Effector CD4-positive, alpha-beta T cell (primary cell): ENCODE data around the gene MED22.
A peak's percentile ranks its signal among the peaks of the same experiment; 100 is the strongest.
"Not testable (repeated sequence)": the region's sequence is repeated elsewhere in the genome, so short reads cannot be mapped to it uniquely, and the experiment has no call there.

Source experiments
- DNase-seq: peaks from one replicate; pipeline ENCODE4 v3.0.0-alpha.2; 2020
- total RNA-seq: gene quantifications from one replicate; lab custom pipeline; 2026; lab: John Stamatoyannopoulos, UW

Gene MED22
- 42.6 reads per million, percentile 65 among the genes with 10 or more reads in this experiment for total RNA-seq

DNA sequence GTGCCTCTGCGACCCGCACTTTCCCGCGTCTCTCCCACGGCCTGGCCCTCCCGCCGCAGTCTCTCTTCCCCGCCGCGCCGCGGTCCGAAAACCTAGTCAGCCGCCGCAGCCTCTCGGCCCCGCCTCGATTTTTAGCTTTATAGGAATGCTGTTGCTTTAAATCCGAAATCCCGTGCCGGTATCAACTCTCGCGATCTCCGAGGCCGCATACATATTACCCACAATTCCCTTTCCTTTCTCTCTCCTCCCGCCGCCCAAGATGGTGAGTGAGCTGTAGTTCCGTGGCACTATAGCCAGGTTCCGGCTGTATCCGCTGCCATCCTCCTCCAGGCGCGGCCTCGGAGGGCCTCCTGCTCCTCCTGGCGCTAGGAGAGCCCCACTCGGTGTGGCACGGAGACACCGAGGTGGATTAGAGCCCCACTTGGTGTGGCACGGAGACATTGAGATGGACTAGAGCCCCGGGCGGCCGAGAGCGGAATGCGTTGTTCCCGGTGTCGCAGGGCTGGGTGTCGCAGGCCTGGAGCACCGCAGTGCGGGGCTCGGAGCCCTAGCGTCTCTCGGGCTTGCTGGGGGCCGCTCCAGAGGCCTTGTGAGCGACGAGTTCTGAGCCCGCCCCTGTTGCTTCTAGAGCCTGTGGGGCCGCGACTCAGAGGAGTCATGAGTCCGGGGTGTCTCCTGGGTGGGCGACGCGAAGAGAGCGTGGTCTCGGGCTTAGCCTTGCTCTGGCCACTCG, at the start of gene MED22, which contains the start of gene RPL7A:
Gene MED22 (minus strand): TSS at position 147 of the 733 bp plus-strand sequence. CDS start 1,469 bp downstream, outside the sequence.
Gene RPL7A (plus strand): TSS at position 234 of the 733 bp plus-strand sequence. CDS start 26 bp downstream, at position 260.
- DNase-seq = peak; percentile 88

GRCh38 chr9:133397370-133397769, 49.4 kb upstream of the MED22 start:
- no peak for DNase-seq

DNA sequence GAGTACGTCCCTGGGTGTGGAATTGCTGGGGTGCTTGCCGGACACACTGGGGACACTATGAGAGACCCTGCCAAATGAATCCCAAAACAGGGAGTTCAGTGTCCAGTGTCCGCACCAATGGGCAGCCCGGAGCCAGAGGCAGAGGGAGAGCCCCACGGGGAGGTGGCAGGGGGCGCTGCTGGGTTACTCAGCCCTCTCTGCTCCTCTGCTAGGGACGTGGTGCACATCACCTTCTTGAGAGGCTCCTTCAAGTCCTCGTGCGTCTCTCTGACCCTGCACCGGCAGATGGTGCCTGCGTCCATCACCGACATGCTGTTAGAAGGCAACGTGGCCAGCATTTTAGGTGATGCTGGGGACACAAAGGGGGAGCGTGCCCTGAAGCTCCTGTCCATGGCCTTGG, 49.0 kb upstream of the MED22 start:
- DNase-seq = no peak

- DNase-seq = no peak
Observed at GRCh38 chr9:133394687-133395271, 46.8 kb upstream of the MED22 start.

DNA sequence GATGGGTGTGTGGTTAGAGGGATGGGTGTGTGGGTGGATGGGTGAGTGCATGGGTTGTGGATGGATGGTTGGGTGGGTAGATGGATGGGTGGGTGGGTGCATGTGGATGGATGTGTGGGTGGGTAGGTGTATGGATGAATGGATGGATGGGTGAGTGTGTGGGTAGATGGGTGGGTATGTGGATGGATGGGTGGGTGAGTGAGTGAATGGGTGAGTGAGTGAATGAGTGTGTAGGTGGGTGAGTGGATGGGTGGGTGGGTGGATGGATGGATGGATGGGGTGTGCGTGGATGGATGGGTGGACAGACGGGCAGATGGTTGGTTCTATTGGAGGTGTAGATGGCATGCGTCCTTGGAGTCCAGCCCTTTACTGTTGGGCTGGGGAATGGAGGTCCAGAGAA, 45.5 kb upstream of the MED22 start:
- no peak for DNase-seq

DNA sequence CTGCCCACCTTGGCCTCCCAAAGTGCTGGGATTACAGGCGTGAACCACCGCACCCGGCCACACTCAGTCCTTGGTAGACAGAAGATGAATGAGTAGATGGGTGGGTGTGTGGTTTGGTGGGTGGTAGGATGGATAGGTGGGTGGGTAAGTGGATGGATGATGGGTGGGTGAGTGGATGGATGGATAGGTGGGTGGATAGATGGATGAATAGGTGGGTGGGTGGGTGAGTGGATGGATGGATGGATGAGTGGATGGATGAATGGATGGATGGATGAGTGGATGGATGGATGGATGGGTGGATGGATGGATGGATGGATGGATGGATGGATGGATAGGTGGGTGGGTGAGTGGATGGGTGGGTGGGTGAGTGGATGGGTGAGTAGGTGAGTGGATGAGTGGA, 44.4 kb upstream of the MED22 start:
- not testable (repeated sequence) for DNase-seq

DNA sequence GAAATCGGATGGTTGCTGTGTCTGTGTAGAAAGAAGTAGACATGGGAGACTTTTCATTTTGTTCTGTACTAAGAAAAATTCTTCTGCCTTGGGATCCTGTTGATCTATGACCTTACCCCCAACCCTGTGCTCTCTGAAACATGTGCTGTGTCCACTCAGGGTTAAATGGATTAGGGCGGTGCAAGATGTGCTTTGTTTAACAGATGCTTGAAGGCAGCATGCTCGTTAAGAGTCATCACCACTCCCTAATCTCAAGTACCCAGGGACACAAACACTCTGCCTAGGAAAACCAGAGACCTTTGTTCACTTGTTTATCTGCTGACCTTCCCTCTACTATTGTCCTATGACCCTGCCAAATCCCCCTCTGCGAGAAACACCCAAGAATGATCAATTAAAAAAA, 43.5 kb upstream of the MED22 start:
- not testable (repeated sequence) for DNase-seq

DNA sequence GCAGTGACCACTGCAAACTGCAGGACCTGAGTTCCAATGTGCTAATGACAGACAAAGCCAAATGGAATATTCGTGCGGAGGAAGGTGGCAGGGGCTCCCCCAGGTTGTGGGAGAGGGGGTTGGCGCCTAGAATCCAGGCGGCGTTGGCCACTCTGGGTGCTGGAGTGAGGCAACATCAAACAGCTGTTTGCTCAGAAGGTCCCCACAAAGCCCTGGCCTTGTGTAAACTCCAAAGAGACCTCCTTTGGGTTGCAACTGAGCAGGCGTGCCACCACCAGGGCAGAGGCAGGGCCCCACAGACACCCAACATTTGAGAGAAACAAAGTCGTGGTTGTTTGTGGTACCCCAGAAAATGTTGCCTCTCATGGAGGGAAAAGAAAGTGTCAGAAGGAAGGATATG, 42.8 kb upstream of the MED22 start:
- no peak for DNase-seq

DNA sequence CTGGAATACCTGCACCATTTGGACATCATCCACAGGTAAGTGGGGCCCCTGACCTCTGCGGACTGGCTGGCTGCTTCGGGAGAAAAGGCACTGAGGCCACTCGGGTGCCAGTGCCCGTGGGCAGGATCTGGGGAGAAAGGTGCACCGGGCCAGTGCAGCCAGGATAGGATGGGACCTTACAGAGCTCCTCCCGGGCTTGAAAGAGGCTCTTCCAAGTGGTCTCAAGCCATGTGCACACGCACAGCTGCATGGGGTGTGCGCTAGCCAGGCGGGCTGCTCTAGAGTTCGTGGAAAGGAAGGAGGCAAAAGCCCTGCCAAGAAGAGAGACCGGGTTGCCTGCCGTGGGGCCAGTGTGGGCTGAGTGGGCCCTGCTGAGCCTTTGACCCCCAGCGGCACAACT, 41.6 kb upstream of the MED22 start:
- no peak for DNase-seq

GRCh38 chr9:133389025-133389557, 41.2 kb upstream of the MED22 start:
- DNase-seq = no peak

DNA sequence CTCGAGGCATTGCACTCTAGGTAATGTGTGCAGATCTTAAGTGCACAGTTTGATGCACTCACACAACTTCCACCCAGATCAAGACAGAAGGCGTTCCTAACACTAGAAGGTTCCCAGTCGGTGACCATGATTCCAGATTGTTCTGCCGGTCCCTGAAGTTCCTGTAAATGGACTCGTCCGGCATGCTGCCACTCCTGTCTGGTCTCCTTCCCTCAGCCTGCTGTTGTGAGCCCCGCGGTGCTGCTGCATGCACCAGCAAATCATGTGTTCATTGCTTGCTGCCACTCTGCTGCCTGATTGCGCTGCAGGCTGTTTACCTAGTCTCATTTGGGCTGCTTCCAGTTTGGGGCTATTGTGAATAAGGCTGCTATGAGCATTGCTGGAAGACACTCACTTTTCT, 39.7 kb upstream of the MED22 start:
- DNase-seq = no peak

DNA sequence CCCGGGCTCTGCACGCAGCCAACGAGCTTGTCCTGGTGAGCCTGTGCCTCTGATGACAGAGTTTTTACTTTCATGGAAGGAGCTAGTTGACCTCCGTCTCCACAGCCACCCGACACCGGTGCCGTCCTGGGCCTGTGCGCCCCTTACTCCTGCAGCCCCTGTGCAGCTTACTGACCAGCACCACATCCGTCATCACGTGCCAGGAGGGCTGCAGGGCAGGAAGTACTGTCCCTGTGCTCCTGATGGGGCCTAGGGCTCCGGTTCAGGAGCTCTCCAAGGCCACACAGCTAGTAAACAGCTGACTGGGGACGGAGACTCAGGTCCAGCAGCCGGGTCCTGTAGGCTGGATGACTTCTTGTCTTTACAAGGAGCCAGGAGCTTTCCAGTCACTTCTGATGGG, 38.4 kb upstream of the MED22 start:
- no peak for DNase-seq

- DNase-seq = no peak
Observed at GRCh38 chr9:133385452-133385851, 37.5 kb upstream of the MED22 start.

- no peak for DNase-seq
Observed at GRCh38 chr9:133384736-133385321, 36.9 kb upstream of the MED22 start.

GRCh38 chr9:133383438-133383837, 35.5 kb upstream of the MED22 start:
- no peak for DNase-seq

DNA sequence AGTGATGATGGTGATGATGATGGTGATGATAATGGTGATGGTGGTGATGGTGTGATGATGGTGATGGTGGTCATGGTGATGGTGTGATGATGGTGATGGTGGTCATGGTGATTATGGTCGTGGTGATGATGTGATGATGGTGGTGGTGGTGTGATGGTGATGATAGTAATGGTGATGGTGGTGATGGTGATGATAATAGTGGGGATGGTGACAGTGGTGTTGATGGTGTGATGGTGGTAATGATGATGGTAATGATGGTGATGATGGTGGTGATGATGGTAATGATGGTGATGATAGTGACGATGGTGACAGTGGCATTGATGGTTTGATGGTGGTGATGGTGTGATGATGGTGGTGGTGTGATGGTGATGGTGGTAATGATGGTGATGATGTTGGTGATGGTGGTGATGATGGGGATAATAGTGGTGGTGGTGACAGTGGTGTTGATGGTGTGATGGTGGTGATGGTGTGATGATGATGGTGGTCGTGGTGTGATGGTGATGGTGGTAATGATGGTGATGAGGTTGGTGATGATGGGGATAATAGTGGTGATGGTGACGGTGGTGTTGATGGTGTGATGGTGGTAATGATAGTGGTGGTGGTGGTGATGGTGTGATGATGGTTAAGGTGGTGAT, 34.7 kb upstream of the MED22 start:
- no peak for DNase-seq

- DNase-seq = no peak
Observed at GRCh38 chr9:133380734-133381133, 32.8 kb upstream of the MED22 start.

DNA sequence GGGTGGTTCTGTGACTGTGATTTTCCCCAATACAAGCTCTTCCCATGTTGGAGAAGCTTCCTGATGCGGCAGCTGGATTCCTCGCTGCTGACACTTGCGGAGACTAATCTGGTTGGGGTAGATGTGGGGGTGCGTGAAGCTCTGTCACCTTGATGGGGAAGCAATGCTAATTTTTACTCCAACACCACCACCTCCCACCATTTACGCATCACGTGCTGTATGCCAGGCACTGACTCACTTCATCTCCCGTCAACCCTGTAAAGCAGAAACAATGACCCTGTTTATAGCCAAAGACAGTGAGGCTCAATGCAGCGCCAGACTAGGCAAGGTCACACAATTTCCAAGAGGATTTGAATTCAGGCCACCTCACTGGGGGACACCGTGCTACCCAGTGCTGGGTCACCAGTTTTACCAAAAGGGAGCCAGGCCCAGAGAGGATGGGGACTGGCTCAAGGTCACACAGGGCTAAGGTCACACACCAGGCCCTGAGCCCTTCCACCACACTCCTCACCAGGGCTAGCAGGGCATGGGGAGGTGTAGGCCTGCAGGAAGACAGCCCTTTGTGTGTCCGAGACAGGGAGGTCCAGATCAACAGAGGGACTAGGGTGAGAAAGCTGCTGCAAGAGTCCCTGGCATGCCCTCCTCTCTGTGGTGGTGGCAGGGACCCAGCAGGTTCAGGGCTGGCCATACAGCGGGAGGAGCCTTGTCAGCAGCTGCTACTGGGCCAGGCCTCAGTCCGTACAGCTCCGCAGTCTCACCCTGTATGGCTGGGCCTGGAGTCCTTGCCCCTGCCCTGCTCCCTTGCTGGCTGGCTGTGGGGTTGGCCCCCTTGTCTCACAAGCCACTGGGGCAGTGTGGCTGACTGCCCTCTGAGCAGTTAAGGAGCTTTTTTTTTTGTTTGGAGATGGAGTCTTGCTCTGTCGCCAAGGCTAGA, 31.5 kb upstream of the MED22 start:
- DNase-seq = no peak

- no peak for DNase-seq
Observed at GRCh38 chr9:133378408-133378962, 30.6 kb upstream of the MED22 start.

- DNase-seq = no peak
Observed at GRCh38 chr9:133377721-133378216, 29.8 kb upstream of the MED22 start.

DNA sequence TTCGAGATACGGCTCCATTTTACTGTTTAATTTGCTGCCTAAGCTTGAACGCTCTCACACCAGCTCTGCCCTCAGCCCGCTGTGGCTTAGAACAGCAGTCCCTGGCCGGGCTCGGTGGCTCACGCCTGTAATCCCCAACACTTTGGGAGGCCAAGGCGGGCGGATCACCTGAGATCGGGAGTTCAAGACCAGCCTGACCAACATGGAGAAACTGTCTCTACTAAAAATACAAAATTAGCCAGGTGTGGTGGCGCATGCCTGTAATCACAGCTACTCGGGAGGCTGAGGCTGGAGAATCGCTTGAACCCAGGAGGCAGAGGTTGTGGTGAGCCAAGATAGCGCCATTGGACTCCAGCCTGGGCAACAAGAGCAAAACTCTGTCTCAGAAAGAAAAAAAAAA, 29.3 kb upstream of the MED22 start:
- not testable (repeated sequence) for DNase-seq
